IMR-90 (cell line): Measurements from ENCODE around the gene UAP1. TPM values are rescaled to one million over a fixed set of nuclear protein-coding genes. Genes with fewer than 3 reads are reported as not detected.

Experiments
- ATAC-seq: fragments of 200-7000 bp; cut with Tn5 transposase; 2 replicates; pipeline ENCODE4 v1.9.1; 2020; ENCODE audit warnings: low read depth, mild to moderate bottlenecking, moderate library complexity
- BruUV-seq: library from RNA; stranded (reverse); fragments of 400-500 nt; replicated peaks from 2 replicates; lab custom pipeline; 2021; lab: Mats Ljungman, UMichigan
- CTCF ChIA-PET: fragments of 300-600 bp; formaldehyde crosslinking; extraction: SDS; loops from one replicate; lab custom pipeline; 2021; ENCODE audit warnings: antibody characterized with exemption; lab: Yijun Ruan, JAX
- POLR2A ChIA-PET: fragments of 300-600 bp; sonication (Branson Sonifier 250); formaldehyde crosslinking; loops from one replicate; lab custom pipeline; 2022; ENCODE audit warnings: antibody characterized with exemption; ENCODE audit not compliant: unreplicated experiment; lab: Charles Lee
- DNase-seq: peaks from one replicate; pipeline ENCODE4 v3.0.0; 2013
- H2AFZ ChIP-seq: replicated peaks from 2 replicates; pipeline ENCODE3; 2013; ENCODE audit warnings: low read length, mild to moderate bottlenecking; ENCODE audit not compliant: poor library complexity
- H2AK5ac ChIP-seq: 2 replicates; pipeline ENCODE4 v1.6.1; 2013; ENCODE audit warnings: low read depth, low read length, inconsistent platforms
- H2AK9ac ChIP-seq: replicated peaks from 2 replicates; pipeline ENCODE3; 2013; ENCODE audit warnings: mild to moderate bottlenecking, low read depth, low read length, moderate library complexity; ENCODE audit not compliant: poor library complexity
- H2BK120ac ChIP-seq: 2 replicates; pipeline ENCODE4 v1.6.1; 2013; ENCODE audit warnings: low read depth, low read length, inconsistent platforms
- H2BK15ac ChIP-seq: 3 replicates; pipeline ENCODE4 v1.6.1; 2013; ENCODE audit warnings: low read depth, low read length, inconsistent platforms
- H2BK20ac ChIP-seq: 2 replicates; pipeline ENCODE4 v1.6.1; 2013; ENCODE audit warnings: low read depth, mild to moderate bottlenecking, inconsistent platforms, low read length, moderate library complexity
- H2BK5ac ChIP-seq: 2 replicates; pipeline ENCODE4 v1.6.1; 2013; ENCODE audit warnings: mild to moderate bottlenecking, low read depth, low read length, inconsistent platforms; ENCODE audit not compliant: poor library complexity, severe bottlenecking
- H3K14ac ChIP-seq: replicated peaks from 2 replicates; pipeline ENCODE4 v1.6.1; 2013; ENCODE audit warnings: low read depth, low read length, inconsistent platforms
- H3K18ac ChIP-seq: 2 replicates; pipeline ENCODE4 v1.6.1; 2013; ENCODE audit warnings: low read depth, low read length, control low read depth
- H3K23ac ChIP-seq: 2 replicates; pipeline ENCODE4 v1.6.1; 2013; ENCODE audit warnings: low read depth, low read length, inconsistent platforms
- H3K27ac ChIP-seq: 2 replicates; pipeline ENCODE4 v1.5.1; 2013; ENCODE audit warnings: mild to moderate bottlenecking, control low read depth, low read length; ENCODE audit not compliant: insufficient read depth
- H3K27me3 ChIP-seq: 2 replicates; pipeline ENCODE4 v1.6.1; 2013; ENCODE audit warnings: low read length; ENCODE audit not compliant: control insufficient read depth, insufficient read depth
- H3K36me3 ChIP-seq: 2 replicates; pipeline ENCODE4 v1.6.1; 2013; ENCODE audit warnings: low read length, mixed read lengths; ENCODE audit not compliant: control insufficient read depth, insufficient read depth
- H3K4ac ChIP-seq: 2 replicates; pipeline ENCODE4 v1.6.1; 2013; ENCODE audit warnings: low read depth, low read length, inconsistent platforms
- H3K4me1 ChIP-seq: 2 replicates; pipeline ENCODE4 v1.6.1; 2013; ENCODE audit warnings: low read length, mixed read lengths; ENCODE audit not compliant: control insufficient read depth, insufficient read depth
- H3K4me2 ChIP-seq: 2 replicates; pipeline ENCODE4 v1.6.1; 2013; ENCODE audit warnings: low read depth, mild to moderate bottlenecking, control low read depth, low read length, moderate library complexity
- H3K4me3 ChIP-seq: 2 replicates; pipeline ENCODE4 v1.5.1; 2013; ENCODE audit warnings: low read depth, mild to moderate bottlenecking, control low read depth, low read length, moderate library complexity; ENCODE audit not compliant: insufficient read depth
- H3K56ac ChIP-seq: 2 replicates; pipeline ENCODE4 v1.6.1; 2013; ENCODE audit warnings: low read length, inconsistent platforms; ENCODE audit not compliant: insufficient read depth; ENCODE audit errors: extremely low read depth
- H3K79me1 ChIP-seq, 2 experiments: 2 replicates each; pipeline ENCODE4 v1.6.1; 2013; ENCODE audit warnings: low read length in 2 of 2, inconsistent platforms in 1 of 2, low read depth in 1 of 2
- H3K9ac ChIP-seq: 2 replicates; pipeline ENCODE4 v1.6.1; 2013; ENCODE audit warnings: low read depth, low read length, control low read depth
- H3K9me1 ChIP-seq: 2 replicates; pipeline ENCODE4 v1.6.1; 2013; ENCODE audit warnings: low read length, inconsistent platforms; ENCODE audit not compliant: insufficient read depth
- H3K9me3 ChIP-seq: 2 replicates; pipeline ENCODE4 v1.6.1; 2013; ENCODE audit warnings: low read length; ENCODE audit not compliant: control insufficient read depth, insufficient read depth
- H4K20me1 ChIP-seq: 2 replicates; pipeline ENCODE4 v1.6.1; 2013; ENCODE audit warnings: low read length, inconsistent platforms; ENCODE audit not compliant: insufficient read depth
- H4K5ac ChIP-seq: 2 replicates; pipeline ENCODE4 v1.6.1; 2013; ENCODE audit warnings: mild to moderate bottlenecking, low read depth, low read length, control low read depth
- H4K8ac ChIP-seq, 2 experiments: 2 replicates each; pipeline ENCODE4 v1.6.1; 2013; ENCODE audit warnings: low read depth in 2 of 2, low read length in 2 of 2, control low read depth in 1 of 2, inconsistent platforms in 1 of 2
- H4K91ac ChIP-seq: 2 replicates; pipeline ENCODE4 v1.6.1; 2013; ENCODE audit warnings: low read depth, low read length, inconsistent platforms; ENCODE audit not compliant: insufficient read depth
- BHLHE40 ChIP-seq: fragments of 150-350 bp; IDR thresholded peaks from 2 replicates; pipeline ENCODE4 v1.6.1; 2016; ENCODE audit warnings: mild to moderate bottlenecking, low read depth, low read length
- CEBPB ChIP-seq: IDR thresholded peaks from 2 replicates; pipeline ENCODE4 v1.6.1; 2012; ENCODE audit warnings: low read depth, low read length, improper control_type of control experiment
- CTCF ChIP-seq: conservative IDR thresholded peaks from 2 replicates; pipeline ENCODE4 v1.5.1; 2012; ENCODE audit warnings: mild to moderate bottlenecking, low read depth, low read length, improper control_type of control experiment
- FOS ChIP-seq: fragments of 150-350 bp; IDR thresholded peaks from 2 replicates; pipeline ENCODE4 v1.6.1; 2016; ENCODE audit warnings: low read depth, low read length
- MAFK ChIP-seq: IDR thresholded peaks from 2 replicates; pipeline ENCODE4 v1.6.1; 2012; ENCODE audit warnings: low read depth, low read length, improper control_type of control experiment
- MAZ ChIP-seq: IDR thresholded peaks from 2 replicates; pipeline ENCODE4 v1.6.1; 2012; ENCODE audit warnings: low read depth, mild to moderate bottlenecking, low read length, improper control_type of control experiment, moderate library complexity, borderline replicate concordance
- MXI1 ChIP-seq: IDR thresholded peaks from 2 replicates; pipeline ENCODE4 v1.6.1; 2012; ENCODE audit warnings: low read depth, mild to moderate bottlenecking, low read length, moderate library complexity, borderline replicate concordance
- NFE2L2 ChIP-seq: fragments of 150-350 bp; IDR thresholded peaks from 2 replicates; pipeline ENCODE4 v1.6.1; 2016; ENCODE audit warnings: low read depth, mild to moderate bottlenecking, low read length
- POLR2A ChIP-seq: IDR thresholded peaks from 2 replicates; pipeline ENCODE4 v1.6.1; 2012; ENCODE audit warnings: mild to moderate bottlenecking, low read depth, low read length
- RCOR1 ChIP-seq: IDR thresholded peaks from 2 replicates; pipeline ENCODE4 v1.6.1; 2012; ENCODE audit warnings: mild to moderate bottlenecking, low read length, improper control_type of control experiment; ENCODE audit not compliant: insufficient replicate concordance
- RFX5 ChIP-seq: IDR thresholded peaks from 2 replicates; pipeline ENCODE4 v1.8.0; 2012; ENCODE audit warnings: low read depth, mild to moderate bottlenecking, low read length, moderate library complexity
- SMC3 ChIP-seq: fragments of 150-350 bp; IDR thresholded peaks from 2 replicates; pipeline ENCODE4 v1.6.1; 2016; ENCODE audit warnings: low read depth, mild to moderate bottlenecking, antibody characterized with exemption, low read length, moderate library complexity
- USF2 ChIP-seq: fragments of 150-350 bp; IDR thresholded peaks from 2 replicates; pipeline ENCODE4 v1.6.1; 2017; ENCODE audit warnings: mild to moderate bottlenecking, antibody characterized with exemption, low read length, low read depth
- WGBS, 2 experiments: methylation state at CpG; one replicate each; pipeline versions ENCODE4 v1.1.5 to v1.1.7; 2013; ENCODE audit warnings: missing lambda C conversion rate in 2 of 2; ENCODE audit not compliant: insufficient read length in 1 of 2; ENCODE audit errors: extremely low coverage in 2 of 2; 5-methylcytosine and 5-hydroxymethylcytosine counted together
- dilution Hi-C: fragments of 300-500 bp; cut with HindIII; formaldehyde crosslinking; loops from one replicate; pipeline ENCODE4 v1.14.3; 2018; ENCODE audit warnings: low sequenced_read_pairs; ENCODE audit not compliant: unreplicated experiment
- in situ Hi-C: fragments of 300-500 bp; cut with MboI; formaldehyde crosslinking; loops from 3 replicates; pipeline ENCODE4 v1.14.3; 2019; ENCODE audit warnings: low sequenced_read_pairs, inconsistent platforms, mixed read lengths
- intact Hi-C: fragments of 100-400 bp; cut with micrococcal nuclease; formaldehyde crosslinking; loops from 2 replicates; pipeline ENCODE4 v1.10.0; 2022
- polyA plus RNA-seq, 3 experiments: library from polyadenylated mRNA; depleted of rRNA; stranded (reverse); fragments of >200 nt; gene quantifications; 2 replicates each; pipeline ENCODE4 v1.2.3, GENCODE V29; 2012; ENCODE audit warnings: low replicate concordance in 1 of 3
- total RNA-seq: library from RNA; depleted of rRNA; stranded (reverse); fragments of >200 nt; gene quantifications from 2 replicates; pipeline ENCODE4 v1.2.3, GENCODE V29; 2012

Gene UAP1
- total and polyA plus RNA-seq, 2 of the 4 experiments (the other 2 are of a cell fraction), result 93.4 to 196 TPM

- intact Hi-C loops, result loop anchor here (1.0 to 10.0 kb wide), 4 partner anchors 19 to 143 kb away; no protein-coding TSS in a partner anchor
- Histone ChIP-seq H3K56ac (peak within 1 kb of the TSS; percentile 99), H3K36me3 (no peaks in the 10 kb centered on the region), H3K27ac (peak within 1 kb of the TSS; percentile 93), H2BK5ac (peak within 1 kb of the TSS; percentile 90), H3K79me1 (peaks cover 0 to 50% of the 10 kb centered on the region in 2 experiments; a peak in 2 of 4 replicates), H4K20me1 (peaks cover 28% of the 10 kb centered on the region), H4K5ac (peak within 1 kb of the TSS; percentile 94), H2AK9ac (peak within 1 kb of the TSS; percentile 91), H2BK15ac (peak within 1 kb of the TSS; percentile 91; the same call in 2 of the 3 replicates), H3K14ac (peak within 1 kb of the TSS; percentile 98), H2BK120ac (peak within 1 kb of the TSS; percentile 96), H3K23ac (peak within 1 kb of the TSS; percentile 96), H3K9me1 (peaks cover 22% of the 10 kb centered on the region), H3K18ac (peak within 1 kb of the TSS; percentile 97), H3K4me3 (peak within 1 kb of the TSS; percentile 76), H3K4me2 (peak within 1 kb of the TSS; percentile 71), H3K4me1 (peaks cover 17% of the 10 kb centered on the region), H3K4ac (peak within 1 kb of the TSS; percentile 97), H2BK20ac (peak within 1 kb of the TSS; percentile 98), H3K27me3 (no peaks in the 10 kb centered on the region), H2AK5ac (peak within 1 kb of the TSS; percentile 92), H3K9me3 (no peaks in the 10 kb centered on the region), H4K8ac (peak within 1 kb of the TSS; percentile 74 to 88), H2AFZ (peak within 1 kb of the TSS; percentile 66), H3K9ac (peak within 1 kb of the TSS; percentile 92), H4K91ac (peak within 1 kb of the TSS; percentile 98)
- in situ Hi-C loops, result no loop called here
- ATAC-seq (peak; percentile 42), DNase-seq (peak; percentile 96)
- dilution Hi-C loops, result no loop called here
- ChIA-PET POLR2A (interaction anchor here (0.8 to 1.3 kb wide), 4 partner anchors 12 to 146 kb away, joined by 3 read pairs; no protein-coding TSS in a partner anchor), CTCF (interaction anchor here (0.6 to 1.2 kb wide), 2 partner anchors 46 to 91 kb away, joined by 3 to 4 read pairs; no protein-coding TSS in a partner anchor)
- no peak for TF ChIP-seq MAFK
- no peak for TF ChIP-seq MAZ
- TF ChIP-seq USF2, result no peak
- TF ChIP-seq BHLHE40, result no peak
- TF ChIP-seq CEBPB, result peak; percentile 91
- no peak; the same call in 1 of the 2 replicates for TF ChIP-seq MXI1
- TF ChIP-seq RCOR1, result peak; percentile 37
- TF ChIP-seq NFE2L2, result no peak
- TF ChIP-seq FOS, result no peak
- no peak for TF ChIP-seq SMC3
- TF ChIP-seq CTCF, result no peak
- TF ChIP-seq POLR2A, result peak; percentile 72; the same call in 1 of the 2 replicates
- TF ChIP-seq RFX5, result no peak
- WGBS, 2 experiments, result no CpG with 5 or more reads among the region's 4 CpGs
- no TSS peak for BruUV-seq
Measured at GRCh38 chr1:162632217-162632666, 70.7 kb downstream of the UAP1 start, which contains the start of gene DDR2. TSS of gene DDR2 (plus strand) at chr1:162632464. CDS start at chr1:162719064, 86,600 bp downstream.
